HEK293 (cell line): Measurements from ENCODE around the gene LRIF1.

Experiments
- CTCF ChIP-seq: fragments of 450-650 bp; formaldehyde crosslinking; IDR thresholded peaks from 2 replicates; pipeline ENCODE4 v1.5.1; 2016; ENCODE audit warnings: missing biosample characterization, missing genetic modification characterization
- OVOL3 ChIP-seq: fragments of 450-650 bp; formaldehyde crosslinking; IDR thresholded peaks from 2 replicates; pipeline ENCODE4 v1.5.1; 2016; ENCODE audit warnings: missing biosample characterization, missing genetic modification characterization
- PATZ1 ChIP-seq: fragments of 450-650 bp; formaldehyde crosslinking; IDR thresholded peaks from 2 replicates; pipeline ENCODE4 v1.5.1; 2016; ENCODE audit warnings: missing biosample characterization, missing genetic modification characterization
- YY1 ChIP-seq: fragments of 450-650 bp; formaldehyde crosslinking; IDR thresholded peaks from 2 replicates; pipeline ENCODE4 v1.5.1; 2018; ENCODE audit warnings: missing biosample characterization, missing genetic modification characterization
- ZBTB1 ChIP-seq: fragments of 450-650 bp; formaldehyde crosslinking; IDR thresholded peaks from 2 replicates; pipeline ENCODE4 v1.5.1; 2016; ENCODE audit warnings: missing biosample characterization, missing genetic modification characterization
- ZNF311 ChIP-seq: fragments of 450-650 bp; formaldehyde crosslinking; IDR thresholded peaks from 2 replicates; pipeline ENCODE4 v1.5.1; 2017; ENCODE audit warnings: missing biosample characterization, missing genetic modification characterization, borderline replicate concordance
- ZNF510 ChIP-seq: fragments of 450-650 bp; formaldehyde crosslinking; IDR thresholded peaks from 2 replicates; pipeline ENCODE4 v1.5.1; 2018; ENCODE audit warnings: mild to moderate bottlenecking, missing genetic modification characterization, missing biosample characterization; ENCODE audit not compliant: insufficient replicate concordance
- ZNF558 ChIP-seq: fragments of 450-650 bp; formaldehyde crosslinking; IDR thresholded peaks from 2 replicates; pipeline ENCODE4 v1.5.1; 2016; ENCODE audit warnings: missing biosample characterization, missing genetic modification characterization
- ZSCAN30 ChIP-seq: fragments of 450-650 bp; IDR thresholded peaks from 2 replicates; pipeline ENCODE4 v1.5.1; 2018; ENCODE audit warnings: missing biosample characterization, mild to moderate bottlenecking, missing genetic modification characterization, moderate library complexity

GRCh38 chr1:110960777-110961420 is 2.8 kb downstream of the LRIF1 start:
- no peak for TF ChIP-seq ZNF510 (tag by site-specific recombination)
- no peak for TF ChIP-seq CTCF
- TF ChIP-seq ZNF558 (tag by site-specific recombination), result no peak
- TF ChIP-seq ZBTB1 (tag by site-specific recombination), result no peak
- no peak for TF ChIP-seq ZNF311 (tag by site-specific recombination)
- no peak for TF ChIP-seq OVOL3 (tag by site-specific recombination)
- TF ChIP-seq YY1, result no peak
- TF ChIP-seq ZSCAN30 (tag by site-specific recombination), result no peak
- no peak for TF ChIP-seq PATZ1 (tag by site-specific recombination)
